ENCODE results near the gene HOXB6.

Gene HOXB6

DNA sequence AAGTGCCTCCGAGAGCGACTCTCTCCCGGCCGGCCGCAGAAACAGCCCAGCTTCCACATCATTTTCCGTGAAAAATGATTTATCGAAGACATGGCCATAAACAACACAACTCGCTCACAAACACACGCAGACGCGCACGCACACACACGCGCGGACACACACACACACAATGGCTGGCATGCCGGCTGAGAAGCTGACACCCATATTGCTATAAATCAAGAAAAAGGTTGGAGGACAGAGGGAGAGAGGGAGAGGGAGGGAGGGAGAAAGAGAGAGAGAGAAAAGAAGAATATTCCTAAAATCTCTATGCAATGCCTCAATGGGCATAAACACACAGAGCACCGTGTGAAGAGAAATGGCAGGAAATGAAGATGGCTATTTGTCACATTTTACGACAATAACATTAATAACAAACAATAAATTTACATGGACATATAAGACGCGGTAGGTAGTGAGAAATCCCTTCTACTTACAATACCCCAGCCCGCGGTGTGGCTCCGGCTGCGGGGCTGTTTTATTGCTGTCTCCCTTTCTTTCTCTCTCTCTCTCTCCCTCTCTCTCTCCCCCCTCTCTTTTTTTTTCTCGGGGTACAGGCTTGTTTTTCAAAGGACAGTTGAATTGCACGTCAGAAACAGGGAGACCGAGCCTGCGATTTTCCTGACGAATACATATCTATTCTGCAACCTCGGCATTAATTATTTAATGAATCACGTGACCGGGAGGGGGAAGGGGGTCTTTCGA, 36.1 kb downstream of the HOXB6 start:
- Histone ChIP-seq H3K79me1 (ENCODE audit: low read depth, low read length) (no peaks in the 10 kb centered on the region), H2AFZ (ENCODE audit: low read length) (no peak overlapping the region), H3K4me1 (ENCODE audit: control insufficient read depth in 2 of 2, insufficient read depth in 1 of 2, low read depth in 1 of 2, low read length in 2 of 2) (no peaks in the 10 kb centered on the region), H3K9me3 (replicated peaks in 1 of 2; ENCODE audit: control insufficient read depth in 2 of 2, insufficient read depth in 1 of 2, low read depth in 1 of 2, low read length in 2 of 2) (peaks cover 0 to 4% of the 10 kb centered on the region in 2 donors), H3K23ac (ENCODE audit: low read depth, low read length, poor library complexity) (no peak overlapping the region), H3K4me2 (ENCODE audit: insufficient read depth, low read length, poor library complexity, severe bottlenecking) (no peak overlapping the region), H2BK15ac (ENCODE audit: low read length) (no peak overlapping the region), H4K8ac (ENCODE audit: low read depth, low read length) (no peak overlapping the region), H2BK5ac (ENCODE audit: low read length) (no peak overlapping the region), H2BK12ac (ENCODE audit: low read length) (no peak overlapping the region), H2AK5ac (ENCODE audit: low read depth, low read length) (no peak overlapping the region), H3K27ac (replicated peaks; ENCODE audit: low read length) (no peak overlapping the region), H2BK120ac (ENCODE audit: low read depth, low read length) (no peak overlapping the region), H3K4ac (ENCODE audit: low read length) (no peak overlapping the region), H3K14ac (ENCODE audit: low read length) (no peak overlapping the region), H3K27me3 (ENCODE audit: control insufficient read depth in 3 of 3, insufficient read depth in 3 of 3, low read depth in 1 of 3, low read length in 3 of 3) (peaks cover 61 to 99% (median 99%) of the 10 kb centered on the region in 3 experiments), H3K9ac (ENCODE audit: low read depth, low read length, poor library complexity) (no peak overlapping the region), H3K36me3 (replicated peaks in 1 of 2; ENCODE audit: control insufficient read depth in 2 of 2, insufficient read depth in 2 of 2, low read length in 2 of 2) (no peaks in the 10 kb centered on the region), H4K91ac (ENCODE audit: low read depth, low read length, poor library complexity) (no peak overlapping the region), H3K4me3 (ENCODE audit: low read length in 2 of 2) (no peak overlapping the region), H3K18ac (ENCODE audit: low read length) (no peak overlapping the region)
- no peak for DNase-seq (ENCODE audit: low spot score)
- WGBS, 2 donors (ENCODE audit: extremely low coverage in 2 of 2, insufficient read length in 2 of 2, insufficient replicate concordance in 1 of 2) = no CpG with 5 or more reads among the region's 33 CpGs

DNA sequence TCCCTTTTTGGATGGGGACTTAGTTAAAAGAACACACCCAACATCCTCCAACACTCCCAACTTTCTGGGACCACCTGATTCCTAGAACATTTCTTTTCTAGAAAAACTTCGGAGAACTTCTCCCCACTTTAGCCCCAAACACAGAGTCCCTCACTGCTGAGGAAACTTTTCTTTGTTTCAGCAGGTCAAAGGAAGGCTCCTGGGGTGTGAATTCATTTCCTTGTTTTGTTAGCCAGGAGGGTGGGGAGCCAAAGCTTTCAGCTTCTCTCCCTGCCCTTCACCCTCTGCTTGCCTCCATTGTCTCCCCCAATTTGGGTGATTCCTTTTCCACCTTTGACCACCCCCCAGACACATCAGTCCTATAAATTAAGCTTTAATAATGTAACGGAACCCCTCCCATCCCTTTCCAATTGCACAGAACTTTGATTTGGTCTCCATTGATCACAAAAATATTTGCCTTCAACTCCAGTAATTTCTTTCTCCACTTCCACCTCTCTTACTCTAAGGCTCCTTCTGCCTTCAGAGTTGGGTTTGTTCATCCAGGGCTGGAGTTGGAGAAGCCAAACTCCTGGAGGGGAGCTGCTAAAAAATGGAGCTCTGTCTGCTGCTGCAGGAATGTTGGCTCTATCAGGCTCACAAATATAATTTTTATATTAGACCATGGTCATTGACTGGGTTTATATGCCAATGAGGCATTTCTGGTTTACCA, 37.0 kb downstream of the HOXB6 start:
- H3K27me3 ChIP-seq (ENCODE audit: control insufficient read depth in 3 of 3, insufficient read depth in 3 of 3, low read depth in 1 of 3, low read length in 3 of 3) = peaks cover 62 to 99% (median 99%) of the 10 kb centered on the region in 3 experiments
- H3K9me3 ChIP-seq (replicated peaks in 1 of 2; ENCODE audit: control insufficient read depth in 2 of 2, insufficient read depth in 1 of 2, low read depth in 1 of 2, low read length in 2 of 2) = peaks cover 0 to 2% of the 10 kb centered on the region in 2 donors
- WGBS, 2 donors (ENCODE audit: extremely low coverage in 2 of 2, insufficient read length in 2 of 2, insufficient replicate concordance in 1 of 2) = no CpG with 5 or more reads among the region's 2 CpGs
- H3K4me1 ChIP-seq (ENCODE audit: control insufficient read depth in 2 of 2, insufficient read depth in 1 of 2, low read depth in 1 of 2, low read length in 2 of 2) = no peaks in the 10 kb centered on the region
- no peak overlapping the region for H3K4me3 ChIP-seq (ENCODE audit: low read length in 2 of 2)
- H3K9ac ChIP-seq (ENCODE audit: low read depth, low read length, poor library complexity) = no peak overlapping the region
- no peaks in the 10 kb centered on the region for H3K36me3 ChIP-seq (replicated peaks in 1 of 2; ENCODE audit: control insufficient read depth in 2 of 2, insufficient read depth in 2 of 2, low read length in 2 of 2)
- no peak overlapping the region for H2AFZ ChIP-seq (ENCODE audit: low read length)
- H3K4ac ChIP-seq (ENCODE audit: low read length) = no peak overlapping the region
- no peak overlapping the region for H2BK120ac ChIP-seq (ENCODE audit: low read depth, low read length)
- H3K23ac ChIP-seq (ENCODE audit: low read depth, low read length, poor library complexity) = no peak overlapping the region
- no peak for DNase-seq (ENCODE audit: low spot score)
- no peak overlapping the region for H2BK15ac ChIP-seq (ENCODE audit: low read length)
- H3K4me2 ChIP-seq (ENCODE audit: insufficient read depth, low read length, poor library complexity, severe bottlenecking) = no peak overlapping the region
- H2BK12ac ChIP-seq (ENCODE audit: low read length) = no peak overlapping the region
- no peak overlapping the region for H3K14ac ChIP-seq (ENCODE audit: low read length)
- H4K91ac ChIP-seq (ENCODE audit: low read depth, low read length, poor library complexity) = no peak overlapping the region
- H2AK5ac ChIP-seq (ENCODE audit: low read depth, low read length) = no peak overlapping the region
- no peak overlapping the region for H3K27ac ChIP-seq (replicated peaks; ENCODE audit: low read length)
- no peak overlapping the region for H3K18ac ChIP-seq (ENCODE audit: low read length)
- no peak overlapping the region for H2BK5ac ChIP-seq (ENCODE audit: low read length)
- no peak overlapping the region for H4K8ac ChIP-seq (ENCODE audit: low read depth, low read length)
- H3K79me1 ChIP-seq (ENCODE audit: low read depth, low read length) = no peaks in the 10 kb centered on the region

DNA sequence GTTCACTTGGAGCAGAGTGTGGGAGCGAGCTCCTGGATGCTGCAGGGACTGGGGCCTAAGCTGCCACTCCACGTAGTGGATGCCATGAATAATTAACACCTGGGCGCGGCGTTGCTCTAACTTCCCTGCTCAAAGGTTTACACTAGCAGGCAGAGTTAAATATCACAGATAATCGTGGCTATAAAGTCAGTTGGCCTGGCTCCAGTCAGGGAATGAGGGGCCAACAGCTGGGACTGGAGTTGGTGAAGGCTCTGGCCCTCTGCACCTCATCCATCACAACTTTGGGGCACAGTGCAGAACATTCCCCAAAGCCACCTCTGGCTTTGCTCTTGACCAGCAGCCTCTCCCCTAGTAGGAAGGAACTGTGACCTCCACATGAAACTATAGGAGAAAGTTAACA, 37.6 kb downstream of the HOXB6 start:
- no peak overlapping the region for H2BK5ac ChIP-seq (ENCODE audit: low read length)
- DNase-seq (ENCODE audit: low spot score) = no peak
- no peak overlapping the region for H2BK120ac ChIP-seq (ENCODE audit: low read depth, low read length)
- no CpG with 5 or more reads among the region's 6 CpGs for WGBS, 2 donors (ENCODE audit: extremely low coverage in 2 of 2, insufficient read length in 2 of 2, insufficient replicate concordance in 1 of 2)
- H2BK12ac ChIP-seq (ENCODE audit: low read length) = no peak overlapping the region
- no peak overlapping the region for H2AK5ac ChIP-seq (ENCODE audit: low read depth, low read length)
- no peak overlapping the region for H3K27ac ChIP-seq (replicated peaks; ENCODE audit: low read length)
- no peak overlapping the region for H3K14ac ChIP-seq (ENCODE audit: low read length)
- H3K4me3 ChIP-seq (ENCODE audit: low read length in 2 of 2) = no peak overlapping the region
- H3K79me1 ChIP-seq (ENCODE audit: low read depth, low read length) = no peaks in the 10 kb centered on the region
- no peak overlapping the region for H3K23ac ChIP-seq (ENCODE audit: low read depth, low read length, poor library complexity)
- peaks cover 0 to 2% of the 10 kb centered on the region in 2 donors for H3K9me3 ChIP-seq (replicated peaks in 1 of 2; ENCODE audit: control insufficient read depth in 2 of 2, insufficient read depth in 1 of 2, low read depth in 1 of 2, low read length in 2 of 2)
- H4K8ac ChIP-seq (ENCODE audit: low read depth, low read length) = no peak overlapping the region
- H3K9ac ChIP-seq (ENCODE audit: low read depth, low read length, poor library complexity) = no peak overlapping the region
- no peak overlapping the region for H3K18ac ChIP-seq (ENCODE audit: low read length)
- H2AFZ ChIP-seq (ENCODE audit: low read length) = no peak overlapping the region
- no peaks in the 10 kb centered on the region for H3K36me3 ChIP-seq (replicated peaks in 1 of 2; ENCODE audit: control insufficient read depth in 2 of 2, insufficient read depth in 2 of 2, low read length in 2 of 2)
- no peaks in the 10 kb centered on the region for H3K4me1 ChIP-seq (ENCODE audit: control insufficient read depth in 2 of 2, insufficient read depth in 1 of 2, low read depth in 1 of 2, low read length in 2 of 2)
- no peak overlapping the region for H2BK15ac ChIP-seq (ENCODE audit: low read length)
- H3K4me2 ChIP-seq (ENCODE audit: insufficient read depth, low read length, poor library complexity, severe bottlenecking) = no peak overlapping the region
- peaks cover 60 to 99% (median 99%) of the 10 kb centered on the region in 3 experiments for H3K27me3 ChIP-seq (ENCODE audit: control insufficient read depth in 3 of 3, insufficient read depth in 3 of 3, low read depth in 1 of 3, low read length in 3 of 3)
- no peak overlapping the region for H3K4ac ChIP-seq (ENCODE audit: low read length)
- no peak overlapping the region for H4K91ac ChIP-seq (ENCODE audit: low read depth, low read length, poor library complexity)

DNA sequence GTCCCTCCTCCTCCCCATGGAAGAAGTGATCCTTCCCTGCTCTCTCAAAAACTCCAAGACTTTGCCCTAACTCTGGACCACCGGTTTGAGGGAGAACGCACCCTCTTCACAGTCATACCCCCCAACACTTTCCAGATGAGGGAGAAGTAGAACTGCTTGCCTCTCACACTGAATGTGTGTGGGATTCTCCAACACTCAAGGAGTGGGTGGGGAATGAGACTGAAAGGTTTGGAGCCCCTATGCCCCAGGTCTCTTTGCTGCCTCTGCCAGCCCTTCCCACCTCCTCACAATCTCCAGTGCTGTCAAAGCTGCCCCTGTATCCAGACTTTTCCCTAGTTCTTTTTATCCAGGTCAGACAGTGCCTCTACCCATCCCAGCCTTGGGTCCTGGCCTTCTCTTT, 38.1 kb downstream of the HOXB6 start:
- Histone ChIP-seq H3K4me2 (ENCODE audit: insufficient read depth, low read length, poor library complexity, severe bottlenecking) (no peak overlapping the region), H2BK15ac (ENCODE audit: low read length) (no peak overlapping the region), H2AK5ac (ENCODE audit: low read depth, low read length) (no peak overlapping the region), H3K4me1 (ENCODE audit: control insufficient read depth in 2 of 2, insufficient read depth in 1 of 2, low read depth in 1 of 2, low read length in 2 of 2) (no peaks in the 10 kb centered on the region), H3K18ac (ENCODE audit: low read length) (no peak overlapping the region), H3K23ac (ENCODE audit: low read depth, low read length, poor library complexity) (no peak overlapping the region), H2BK120ac (ENCODE audit: low read depth, low read length) (no peak overlapping the region), H4K91ac (ENCODE audit: low read depth, low read length, poor library complexity) (no peak overlapping the region), H2BK12ac (ENCODE audit: low read length) (no peak overlapping the region), H3K36me3 (replicated peaks in 1 of 2; ENCODE audit: control insufficient read depth in 2 of 2, insufficient read depth in 2 of 2, low read length in 2 of 2) (no peaks in the 10 kb centered on the region), H3K27ac (replicated peaks; ENCODE audit: low read length) (no peak overlapping the region), H4K8ac (ENCODE audit: low read depth, low read length) (no peak overlapping the region), H3K14ac (ENCODE audit: low read length) (no peak overlapping the region), H2AFZ (ENCODE audit: low read length) (no peak overlapping the region), H3K27me3 (ENCODE audit: control insufficient read depth in 3 of 3, insufficient read depth in 3 of 3, low read depth in 1 of 3, low read length in 3 of 3) (peaks cover 60 to 99% (median 99%) of the 10 kb centered on the region in 3 experiments), H2BK5ac (ENCODE audit: low read length) (no peak overlapping the region), H3K9me3 (replicated peaks in 1 of 2; ENCODE audit: control insufficient read depth in 2 of 2, insufficient read depth in 1 of 2, low read depth in 1 of 2, low read length in 2 of 2) (peaks cover 0 to 2% of the 10 kb centered on the region in 2 donors), H3K4ac (ENCODE audit: low read length) (no peak overlapping the region), H3K79me1 (ENCODE audit: low read depth, low read length) (no peaks in the 10 kb centered on the region), H3K9ac (ENCODE audit: low read depth, low read length, poor library complexity) (no peak overlapping the region), H3K4me3 (ENCODE audit: low read length in 2 of 2) (no peak overlapping the region)
- no CpG with 5 or more reads among the region's 2 CpGs for WGBS, 2 donors (ENCODE audit: extremely low coverage in 2 of 2, insufficient read length in 2 of 2, insufficient replicate concordance in 1 of 2)
- DNase-seq (ENCODE audit: low spot score) = no peak

Data from neuronal stem cell (in vitro differentiated cells).